H1 (cell line): ENCODE results near the gene MYO9A. TPM values are rescaled to one million over a fixed set of nuclear protein-coding genes. Genes with fewer than 3 reads are reported as not detected.

Source experiments
- POU5F1 ChIP-seq: IDR thresholded peaks from 2 replicates; pipeline ENCODE4 v1.6.1; 2011; ENCODE audit warnings: low read depth, mild to moderate bottlenecking, low read length, moderate library complexity
- polyA plus RNA-seq, 7 experiments: library from polyadenylated mRNA; depleted of rRNA in 3 of 7; stranded (reverse) in 5 of 7; unstranded in 2 of 7; fragments of >200 nt in 5 of 7; fragments of 200-250 nt in 2 of 7; gene quantifications; 1 replicate in 5 of 7; 2 replicates in 1 of 7; 4 replicates in 1 of 7; pipeline versions ENCODE4 v1.2.1 to v1.2.3, GENCODE V29; 2011 to 2013; ENCODE audit warnings: missing spikeins in 2 of 7, mixed read lengths in 2 of 7
- total RNA-seq: library from RNA; stranded (reverse); fragmentation: NEBNext Ultra II Directional; extraction: Animal tissue kit (Norgen Biotek cat#: 25700); gene quantifications from 2 replicates; pipeline ENCODE4 v1.2.1, GENCODE V29; 2021
- TF ChIP-seq, protein P1 (sequence below): fragments of 300-600 bp; sonication (generic); IDR thresholded peaks from 2 replicates; pipeline ENCODE4 v1.7.1; 2012; ENCODE audit warnings: low read length, moderate library complexity, mild to moderate bottlenecking, inconsistent platforms; ENCODE audit not compliant: insufficient replicate concordance

The MYO9A gene
- total and polyA plus RNA-seq, 2 of the 8 experiments (the other 6 are each of a cell fraction or from before 2014, with no cell fraction given), result 3.9 to 26.0 TPM

DNA sequence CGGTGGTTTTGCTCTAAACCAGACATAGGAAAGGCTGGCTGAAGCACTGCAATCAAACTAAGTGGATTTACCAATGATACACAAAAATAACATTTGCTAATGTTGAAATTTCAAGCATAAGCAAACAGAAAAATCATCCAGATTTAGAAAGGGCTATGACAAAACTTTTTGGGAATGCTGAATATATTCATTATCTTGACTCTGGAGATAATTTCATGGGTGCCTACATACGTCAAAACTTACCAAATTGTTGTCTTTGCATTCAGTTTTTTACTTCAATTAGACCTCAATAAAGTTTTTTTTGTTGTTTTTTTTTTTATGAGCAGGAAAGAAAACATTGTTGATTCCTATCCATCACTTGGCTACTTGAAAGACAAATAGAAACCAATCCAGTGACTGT lies 166.8 kb downstream of the MYO9A start (continued):
- TF ChIP-seq, protein P1, sequence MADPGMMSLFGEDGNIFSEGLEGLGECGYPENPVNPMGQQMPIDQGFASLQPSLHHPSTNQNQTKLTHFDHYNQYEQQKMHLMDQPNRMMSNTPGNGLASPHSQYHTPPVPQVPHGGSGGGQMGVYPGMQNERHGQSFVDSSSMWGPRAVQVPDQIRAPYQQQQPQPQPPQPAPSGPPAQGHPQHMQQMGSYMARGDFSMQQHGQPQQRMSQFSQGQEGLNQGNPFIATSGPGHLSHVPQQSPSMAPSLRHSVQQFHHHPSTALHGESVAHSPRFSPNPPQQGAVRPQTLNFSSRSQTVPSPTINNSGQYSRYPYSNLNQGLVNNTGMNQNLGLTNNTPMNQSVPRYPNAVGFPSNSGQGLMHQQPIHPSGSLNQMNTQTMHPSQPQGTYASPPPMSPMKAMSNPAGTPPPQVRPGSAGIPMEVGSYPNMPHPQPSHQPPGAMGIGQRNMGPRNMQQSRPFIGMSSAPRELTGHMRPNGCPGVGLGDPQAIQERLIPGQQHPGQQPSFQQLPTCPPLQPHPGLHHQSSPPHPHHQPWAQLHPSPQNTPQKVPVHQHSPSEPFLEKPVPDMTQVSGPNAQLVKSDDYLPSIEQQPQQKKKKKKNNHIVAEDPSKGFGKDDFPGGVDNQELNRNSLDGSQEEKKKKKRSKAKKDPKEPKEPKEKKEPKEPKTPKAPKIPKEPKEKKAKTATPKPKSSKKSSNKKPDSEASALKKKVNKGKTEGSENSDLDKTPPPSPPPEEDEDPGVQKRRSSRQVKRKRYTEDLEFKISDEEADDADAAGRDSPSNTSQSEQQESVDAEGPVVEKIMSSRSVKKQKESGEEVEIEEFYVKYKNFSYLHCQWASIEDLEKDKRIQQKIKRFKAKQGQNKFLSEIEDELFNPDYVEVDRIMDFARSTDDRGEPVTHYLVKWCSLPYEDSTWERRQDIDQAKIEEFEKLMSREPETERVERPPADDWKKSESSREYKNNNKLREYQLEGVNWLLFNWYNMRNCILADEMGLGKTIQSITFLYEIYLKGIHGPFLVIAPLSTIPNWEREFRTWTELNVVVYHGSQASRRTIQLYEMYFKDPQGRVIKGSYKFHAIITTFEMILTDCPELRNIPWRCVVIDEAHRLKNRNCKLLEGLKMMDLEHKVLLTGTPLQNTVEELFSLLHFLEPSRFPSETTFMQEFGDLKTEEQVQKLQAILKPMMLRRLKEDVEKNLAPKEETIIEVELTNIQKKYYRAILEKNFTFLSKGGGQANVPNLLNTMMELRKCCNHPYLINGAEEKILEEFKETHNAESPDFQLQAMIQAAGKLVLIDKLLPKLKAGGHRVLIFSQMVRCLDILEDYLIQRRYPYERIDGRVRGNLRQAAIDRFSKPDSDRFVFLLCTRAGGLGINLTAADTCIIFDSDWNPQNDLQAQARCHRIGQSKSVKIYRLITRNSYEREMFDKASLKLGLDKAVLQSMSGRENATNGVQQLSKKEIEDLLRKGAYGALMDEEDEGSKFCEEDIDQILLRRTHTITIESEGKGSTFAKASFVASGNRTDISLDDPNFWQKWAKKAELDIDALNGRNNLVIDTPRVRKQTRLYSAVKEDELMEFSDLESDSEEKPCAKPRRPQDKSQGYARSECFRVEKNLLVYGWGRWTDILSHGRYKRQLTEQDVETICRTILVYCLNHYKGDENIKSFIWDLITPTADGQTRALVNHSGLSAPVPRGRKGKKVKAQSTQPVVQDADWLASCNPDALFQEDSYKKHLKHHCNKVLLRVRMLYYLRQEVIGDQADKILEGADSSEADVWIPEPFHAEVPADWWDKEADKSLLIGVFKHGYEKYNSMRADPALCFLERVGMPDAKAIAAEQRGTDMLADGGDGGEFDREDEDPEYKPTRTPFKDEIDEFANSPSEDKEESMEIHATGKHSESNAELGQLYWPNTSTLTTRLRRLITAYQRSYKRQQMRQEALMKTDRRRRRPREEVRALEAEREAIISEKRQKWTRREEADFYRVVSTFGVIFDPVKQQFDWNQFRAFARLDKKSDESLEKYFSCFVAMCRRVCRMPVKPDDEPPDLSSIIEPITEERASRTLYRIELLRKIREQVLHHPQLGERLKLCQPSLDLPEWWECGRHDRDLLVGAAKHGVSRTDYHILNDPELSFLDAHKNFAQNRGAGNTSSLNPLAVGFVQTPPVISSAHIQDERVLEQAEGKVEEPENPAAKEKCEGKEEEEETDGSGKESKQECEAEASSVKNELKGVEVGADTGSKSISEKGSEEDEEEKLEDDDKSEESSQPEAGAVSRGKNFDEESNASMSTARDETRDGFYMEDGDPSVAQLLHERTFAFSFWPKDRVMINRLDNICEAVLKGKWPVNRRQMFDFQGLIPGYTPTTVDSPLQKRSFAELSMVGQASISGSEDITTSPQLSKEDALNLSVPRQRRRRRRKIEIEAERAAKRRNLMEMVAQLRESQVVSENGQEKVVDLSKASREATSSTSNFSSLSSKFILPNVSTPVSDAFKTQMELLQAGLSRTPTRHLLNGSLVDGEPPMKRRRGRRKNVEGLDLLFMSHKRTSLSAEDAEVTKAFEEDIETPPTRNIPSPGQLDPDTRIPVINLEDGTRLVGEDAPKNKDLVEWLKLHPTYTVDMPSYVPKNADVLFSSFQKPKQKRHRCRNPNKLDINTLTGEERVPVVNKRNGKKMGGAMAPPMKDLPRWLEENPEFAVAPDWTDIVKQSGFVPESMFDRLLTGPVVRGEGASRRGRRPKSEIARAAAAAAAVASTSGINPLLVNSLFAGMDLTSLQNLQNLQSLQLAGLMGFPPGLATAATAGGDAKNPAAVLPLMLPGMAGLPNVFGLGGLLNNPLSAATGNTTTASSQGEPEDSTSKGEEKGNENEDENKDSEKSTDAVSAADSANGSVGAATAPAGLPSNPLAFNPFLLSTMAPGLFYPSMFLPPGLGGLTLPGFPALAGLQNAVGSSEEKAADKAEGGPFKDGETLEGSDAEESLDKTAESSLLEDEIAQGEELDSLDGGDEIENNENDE, result no peak
- TF ChIP-seq POU5F1, result no peak
